ENCODE measurements around the gene SBF2.

- TF ChIP-seq CTCF (IDR thresholded peaks at IDR 0.05 in 4 of 5, conservative IDR thresholded peaks at IDR 0.05 in 1 of 5): no peak
- TF ChIP-seq POLR2A (IDR thresholded peaks at IDR 0.05): no peak
These were observed 438.3 kb downstream of the SBF2 start for GRCh38 chr11:9855579-9856287.

Measured in gastrocnemius medialis (tissue), 4 donors.